Sigmoid colon (tissue), 7 donors: ENCODE results near the gene GIPR. TPM values are rescaled to one million over a fixed set of nuclear protein-coding genes. Genes with fewer than 3 reads are reported as not detected.
A peak's percentile ranks its signal among the peaks of the same experiment; 100 is the strongest.

Experiments
- DNase-seq: peaks from one replicate; pipeline ENCODE4 v3.0.0-alpha.2; 2019
- H3K27ac ChIP-seq, 4 donors: fragments of 200-600 bp; sonication (generic); one replicate each; pipeline ENCODE4 v1.5.1; 2016 to 2019; ENCODE audit warnings: mild to moderate bottlenecking in 1 of 4
- H3K27me3 ChIP-seq, 3 donors: fragments of 200-600 bp; sonication (generic); one replicate each; pipeline ENCODE4 v1.5.1; 2019; ENCODE audit warnings: mild to moderate bottlenecking in 1 of 3
- H3K36me3 ChIP-seq, 4 donors: fragments of 200-600 bp; sonication (generic); one replicate each; pipeline ENCODE4 v1.5.1; 2016 to 2019
- H3K4me1 ChIP-seq, 4 donors: fragments of 200-600 bp; sonication (generic); one replicate each; pipeline ENCODE4 v1.5.1; 2017 to 2019
- H3K4me3 ChIP-seq, 4 donors: fragments of 200-600 bp; sonication (generic); one replicate each; pipeline ENCODE4 v1.5.1; 2017 to 2019; ENCODE audit warnings: mild to moderate bottlenecking in 2 of 4, moderate library complexity in 1 of 4
- H3K9me3 ChIP-seq, 4 donors: fragments of 200-600 bp in 3 of 4; sonication (generic) in 3 of 4; one replicate each; pipeline versions ENCODE4 v1.5.1 to v1.6.1; 2013 to 2019
- CTCF ChIP-seq, 4 experiments: fragments of 450-650 bp in 3 of 4; fragments of 200-600 bp in 1 of 4; IDR thresholded peaks; one replicate each; pipeline ENCODE4 v1.5.1; 2016 to 2019; ENCODE audit warnings: antibody characterized with exemption in 4 of 4, mild to moderate bottlenecking in 3 of 4, moderate library complexity in 2 of 4
- EP300 ChIP-seq, 4 donors: sonication (generic); formaldehyde crosslinking; IDR thresholded peaks; one replicate each; pipeline ENCODE4 v1.6.1; 2017; ENCODE audit warnings: antibody characterized with exemption in 4 of 4
- POLR2A ChIP-seq, 2 donors: fragments of 450-650 bp; IDR thresholded peaks; one replicate each; pipeline ENCODE4 v1.6.1; 2016; ENCODE audit warnings: antibody characterized with exemption in 2 of 2, mild to moderate bottlenecking in 2 of 2, moderate library complexity in 2 of 2
- POLR2AphosphoS5 ChIP-seq, 4 donors: sonication (generic); formaldehyde crosslinking; IDR thresholded peaks; one replicate each; pipeline ENCODE4 v1.6.1; 2017; ENCODE audit warnings: antibody characterized with exemption in 4 of 4
- WGBS, 2 donors: extraction: QIAGEN DNeasy Blood & Tissue Kit; methylation state at CpG; one replicate each; pipeline ENCODE4 v1.1.7; 2013; 5-methylcytosine and 5-hydroxymethylcytosine counted together
- intact Hi-C: fragments of 100-400 bp; cut with DNase I; formaldehyde crosslinking; loops from one replicate; pipeline ENCODE4 v1.15.1; 2023
- polyA plus RNA-seq, 3 donors: library from polyadenylated mRNA; stranded (reverse); fragments of 200-250 nt; gene quantifications; one replicate each; pipeline ENCODE4 v1.2.3, GENCODE V29; 2013
- total RNA-seq, 4 donors: library from RNA; depleted of rRNA; stranded (reverse); fragments of >200 nt; gene quantifications; one replicate each; pipeline ENCODE4 v1.1.0, GENCODE V29; 2016
- donor health status: healthy with polysubstance abuse.
- donor health status: Bipolar disorder and iron deficiency.
- donor health status: healthy.

GIPR gene
- total and polyA plus RNA-seq, 7 donors, result 0.69 to 11.8 (median 3.6) TPM; not detected in 4

- Histone ChIP-seq H3K9me3 (no peaks in the 10 kb centered on the region), H3K27me3 (peaks cover 15 to 44% (median 29%) of the 10 kb centered on the region in 3 donors), H3K36me3 (no peaks in the 10 kb centered on the region), H3K4me3 (peak overlapping the region in 3 of 4 donors; percentile 28 to 46 (median 31)), H3K4me1 (peaks cover 0 to 42% (median 29%) of the 10 kb centered on the region in 4 donors), H3K27ac (no peak overlapping the region)
- peak; percentile 67 for DNase-seq
- TF ChIP-seq POLR2AphosphoS5 (IDR thresholded peaks at IDR 0.05), result no peak
- TF ChIP-seq CTCF (IDR thresholded peaks at IDR 0.05), result no peak
- no peak for TF ChIP-seq EP300 (IDR thresholded peaks at IDR 0.05)
- no peak for TF ChIP-seq POLR2A (IDR thresholded peaks at IDR 0.05)
- 11 to 21% methylated on average over 35 of the region's 35 CpGs for WGBS, 2 donors
- intact Hi-C loops, result no loop called here
Observed at GRCh38 chr19:45645068-45645630, 22.9 kb upstream of the GIPR start.

GRCh38 chr19:45645631-45646344 is 22.2 kb upstream of the GIPR start:
- intact Hi-C loops, result no loop called here
- Histone ChIP-seq H3K27ac (peak overlapping the region in 1 of 4 donors; percentile 64), H3K4me3 (peak overlapping the region in 3 of 4 donors; percentile 28 to 46 (median 31)), H3K27me3 (peaks cover 15 to 47% (median 29%) of the 10 kb centered on the region in 3 donors), H3K36me3 (no peaks in the 10 kb centered on the region), H3K9me3 (no peaks in the 10 kb centered on the region), H3K4me1 (peaks cover 0 to 42% (median 29%) of the 10 kb centered on the region in 4 donors)
- TF ChIP-seq POLR2A (IDR thresholded peaks at IDR 0.05) (no peak), POLR2AphosphoS5 (IDR thresholded peaks at IDR 0.05) (no peak), EP300 (IDR thresholded peaks at IDR 0.05) (no peak), CTCF (IDR thresholded peaks at IDR 0.05) (no peak)
- 1 to 2% methylated on average over 27 of the region's 27 CpGs for WGBS, 2 donors
- peak; percentile 86 for DNase-seq

- intact Hi-C loops, result no loop called here
- DNase-seq, result no peak
- Histone ChIP-seq H3K4me3 (peak overlapping the region in 2 of 4 donors; percentile 28 to 46), H3K36me3 (no peaks in the 10 kb centered on the region), H3K9me3 (no peaks in the 10 kb centered on the region), H3K27ac (no peak overlapping the region), H3K4me1 (peaks cover 0 to 37% (median 28%) of the 10 kb centered on the region in 4 donors), H3K27me3 (peaks cover 15 to 47% (median 29%) of the 10 kb centered on the region in 3 donors)
- 9 to 11% methylated on average over 9 of the region's 9 CpGs for WGBS, 2 donors
- no peak for TF ChIP-seq EP300 (IDR thresholded peaks at IDR 0.05)
- no peak for TF ChIP-seq CTCF (IDR thresholded peaks at IDR 0.05)
- no peak for TF ChIP-seq POLR2AphosphoS5 (IDR thresholded peaks at IDR 0.05)
- no peak for TF ChIP-seq POLR2A (IDR thresholded peaks at IDR 0.05)
Observed at GRCh38 chr19:45646345-45646698, 21.7 kb upstream of the GIPR start.

GRCh38 chr19:45650722-45651121 is 17.3 kb upstream of the GIPR start:
- no peak overlapping the region for H3K27ac ChIP-seq
- TF ChIP-seq CTCF (IDR thresholded peaks at IDR 0.05) (no peak), POLR2AphosphoS5 (IDR thresholded peaks at IDR 0.05) (no peak), EP300 (IDR thresholded peaks at IDR 0.05) (no peak), POLR2A (IDR thresholded peaks at IDR 0.05) (no peak)
- intact Hi-C loops, result no loop called here
- H3K4me1 ChIP-seq, result peaks cover 0 to 7% (median 3%) of the 10 kb centered on the region in 4 donors
- H3K9me3 ChIP-seq, result no peaks in the 10 kb centered on the region
- no peaks in the 10 kb centered on the region for H3K36me3 ChIP-seq
- no peak overlapping the region for H3K4me3 ChIP-seq
- WGBS, 2 donors, result 76 to 92% methylated on average over 3 of the region's 3 CpGs
- H3K27me3 ChIP-seq, result peaks cover 0 to 21% (median 10%) of the 10 kb centered on the region in 3 donors
- DNase-seq, result no peak
